B cell (primary cell): ENCODE results near the gene TEF. TPM values are rescaled to one million over a fixed set of nuclear protein-coding genes. Genes with fewer than 3 reads are reported as not detected.

Experiments
- ATAC-seq: fragments of 200-7000 bp; cut with Tn5 transposase; one replicate; pipeline ENCODE4 v1.10.0; 2021; ENCODE audit warnings: low read depth, mild to moderate bottlenecking, moderate number of reproducible peaks, moderate library complexity
- CTCF ChIA-PET: fragments of 350-600 bp; sonication (Branson Sonifier 250); formaldehyde crosslinking; loops from one replicate; lab custom pipeline; 2021; ENCODE audit warnings: antibody characterized with exemption, inconsistent platforms; lab: Charles Lee
- POLR2A ChIA-PET: fragments of 350-600 bp; sonication (Branson Sonifier 250); formaldehyde crosslinking; loops from one replicate; lab custom pipeline; 2021; ENCODE audit warnings: antibody characterized with exemption; lab: Charles Lee
- DNase-seq: peaks from one replicate; pipeline ENCODE4 v3.0.0; 2013
- H2AFZ ChIP-seq: 2 replicates; pipeline ENCODE4 v1.6.1; 2012; ENCODE audit warnings: mild to moderate bottlenecking, low read depth, low read length; ENCODE audit not compliant: insufficient read depth, poor library complexity, severe bottlenecking
- H3K27ac ChIP-seq, 2 donors: 1 replicate in 1 of 2; 2 replicates in 1 of 2; pipeline ENCODE4 v1.5.1; 2012 to 2013; ENCODE audit warnings: low read length in 2 of 2, mild to moderate bottlenecking in 2 of 2, moderate library complexity in 1 of 2
- H3K27me3 ChIP-seq, 4 experiments: fragments of 200-600 bp in 1 of 4; sonication (generic) in 1 of 4; replicated peaks in 1 of 4; 1 replicate in 2 of 4; 2 replicates in 2 of 4; pipeline versions ENCODE4 v1.6.1 to v1.7.0; 2013 to 2016; ENCODE audit warnings: low read length in 3 of 4, mild to moderate bottlenecking in 2 of 4, mixed read lengths in 1 of 4, moderate library complexity in 1 of 4; ENCODE audit not compliant: insufficient read depth in 4 of 4, control insufficient read depth in 3 of 4; ENCODE audit errors: control extremely low read depth in 1 of 4
- H3K36me3 ChIP-seq, 2 experiments: replicated peaks in 1 of 2; 1 replicate in 1 of 2; 2 replicates in 1 of 2; pipeline versions ENCODE4 v1.6.1 to v1.7.1; 2013; ENCODE audit warnings: low read length in 1 of 2; ENCODE audit not compliant: insufficient read depth in 2 of 2, control insufficient read depth in 1 of 2; ENCODE audit errors: control extremely low read depth in 1 of 2, extremely low read depth in 1 of 2
- H3K4me1 ChIP-seq, 2 donors: fragments of 200-600 bp in 1 of 2; sonication (generic) in 1 of 2; 1 replicate in 1 of 2; 2 replicates in 1 of 2; pipeline versions ENCODE4 v1.5.1 to v1.6.1; 2013 to 2017; ENCODE audit warnings: low read length in 2 of 2; ENCODE audit not compliant: control insufficient read depth in 2 of 2, insufficient read depth in 2 of 2
- H3K4me2 ChIP-seq: replicated peaks from 2 replicates; pipeline ENCODE3; 2012; ENCODE audit warnings: mild to moderate bottlenecking, low read depth, low read length; ENCODE audit not compliant: poor library complexity, severe bottlenecking
- H3K4me3 ChIP-seq, 5 experiments: fragments of 200-600 bp in 1 of 5; sonication (generic) in 1 of 5; 1 replicate in 3 of 5; 2 replicates in 2 of 5; pipeline versions ENCODE4 v1.5.1 to v1.7.0; 2011 to 2016; ENCODE audit warnings: low read length in 4 of 5, mild to moderate bottlenecking in 4 of 5, low read depth in 2 of 5, control low read depth in 1 of 5, moderate library complexity in 1 of 5; ENCODE audit not compliant: insufficient read depth in 1 of 5; ENCODE audit errors: control extremely low read depth in 1 of 5, extremely low read depth in 1 of 5
- H3K79me2 ChIP-seq: fragments of 200-600 bp; sonication (generic); one replicate; pipeline ENCODE4 v1.6.0; 2016; ENCODE audit warnings: low read length; ENCODE audit not compliant: control insufficient read depth, insufficient read depth
- H3K9ac ChIP-seq: fragments of 200-600 bp; sonication (generic); 2 replicates; pipeline ENCODE4 v1.6.1; 2017; ENCODE audit warnings: mild to moderate bottlenecking, low read length, moderate library complexity
- H3K9me3 ChIP-seq, 3 donors: one replicate each; pipeline versions ENCODE4 v1.6.1 to v1.7.1; 2013; ENCODE audit warnings: low read length in 2 of 3; ENCODE audit not compliant: control insufficient read depth in 2 of 3, insufficient read depth in 1 of 3; ENCODE audit errors: control extremely low read depth in 1 of 3
- H4K20me1 ChIP-seq: 2 replicates; pipeline ENCODE4 v1.6.0; 2012; ENCODE audit warnings: mild to moderate bottlenecking, low read length; ENCODE audit not compliant: insufficient read depth, control insufficient read depth, poor library complexity, severe bottlenecking
- H3K27ac Mint-ChIP-seq: one replicate; pipeline ENCODE4 v1.8.0; 2021; ENCODE audit warnings: mixed read lengths
- H3K27me3 Mint-ChIP-seq: one replicate; pipeline ENCODE4 v1.8.0; 2021; ENCODE audit warnings: mixed read lengths
- H3K4me1 Mint-ChIP-seq: one replicate; pipeline ENCODE4 v1.8.0; 2021; ENCODE audit warnings: mixed read lengths
- H3K4me3 Mint-ChIP-seq: one replicate; pipeline ENCODE4 v1.8.0; 2021; ENCODE audit warnings: mixed read lengths
- H3K9me3 Mint-ChIP-seq: one replicate; pipeline ENCODE4 v1.8.0; 2022; ENCODE audit warnings: mixed read lengths; ENCODE audit not compliant: insufficient read depth
- EZH2 ChIP-seq: IDR thresholded peaks from 2 replicates; pipeline ENCODE4 v1.6.1; 2012; ENCODE audit warnings: borderline replicate concordance, low read depth, mild to moderate bottlenecking, moderate library complexity, low read length; ENCODE audit not compliant: insufficient read depth, poor library complexity, severe bottlenecking
- WGBS: methylation state at CpG from one replicate; pipeline ENCODE4 v1.1.5; 2013; ENCODE audit warnings: missing lambda C conversion rate; ENCODE audit not compliant: insufficient coverage; 5-methylcytosine and 5-hydroxymethylcytosine counted together
- intact Hi-C: fragments of 100-400 bp; cut with micrococcal nuclease; formaldehyde crosslinking; loops from one replicate; pipeline ENCODE4 v1.10.0; 2022
- polyA plus RNA-seq: library from polyadenylated mRNA; depleted of rRNA; stranded (reverse); fragments of >200 nt; gene quantifications from 2 replicates; pipeline ENCODE4 v1.2.3, GENCODE V29; 2012
- total RNA-seq, 2 donors: library from RNA; stranded (reverse); fragments of 120-200 nt in 1 of 2; gene quantifications; 1 replicate in 1 of 2; 2 replicates in 1 of 2; pipeline versions ENCODE4 v1.2.3 to v1.2.4, GENCODE V29; 2013 to 2022
- TF ChIP-seq, protein P1 (sequence below): fragments of 200-600 bp; IDR thresholded peaks from one replicate; pipeline ENCODE4 v1.8.0; 2022; ENCODE audit warnings: antibody characterized with exemption, mild to moderate bottlenecking

Gene TEF
- total and polyA plus RNA-seq, 2 donors (not counting 1 experiment from before 2014, with no cell fraction given): 5.0 to 5.5 TPM

DNA sequence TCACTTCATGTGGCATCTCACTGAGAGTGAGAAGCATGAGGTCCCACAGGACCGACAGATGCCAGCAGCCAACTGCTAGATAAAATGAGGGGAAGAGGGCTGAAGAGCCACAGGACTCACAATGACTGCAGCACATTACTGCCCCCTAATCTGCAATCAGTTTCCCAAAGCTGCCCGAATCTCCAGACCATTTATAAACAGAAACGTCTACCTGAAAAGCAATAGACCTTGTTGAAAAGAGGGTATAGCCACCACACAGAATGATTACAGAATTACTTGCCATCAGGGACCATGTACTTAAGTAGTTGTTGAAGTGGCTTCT is 12.4 kb upstream of the TEF start:
- no peaks in the 10 kb centered on the region for H3K9me3 Mint-ChIP-seq
- no peak overlapping the region for H3K9ac ChIP-seq
- CTCF ChIA-PET: no interaction called here
- POLR2A ChIA-PET: no interaction called here
- no peaks in the 10 kb centered on the region for H3K4me1 Mint-ChIP-seq
- H3K4me3 Mint-ChIP-seq: no peak overlapping the region
- WGBS: no CpG with 5 or more reads among the region's 3 CpGs
- no peaks in the 10 kb centered on the region for H3K36me3 ChIP-seq
- H3K79me2 ChIP-seq: no peaks in the 10 kb centered on the region
- H3K9me3 ChIP-seq: no peaks in the 10 kb centered on the region
- ATAC-seq (no peak), DNase-seq (no peak)
- H3K27me3 ChIP-seq: peaks cover 0 to 11% (median 0%) of the 10 kb centered on the region in 4 experiments
- no peak overlapping the region for H3K4me2 ChIP-seq
- no peaks in the 10 kb centered on the region for H3K4me1 ChIP-seq
- intact Hi-C loops: no loop called here
- H3K27ac ChIP-seq: no peak overlapping the region
- H3K27ac Mint-ChIP-seq: no peak overlapping the region
- TF ChIP-seq, protein P1, sequence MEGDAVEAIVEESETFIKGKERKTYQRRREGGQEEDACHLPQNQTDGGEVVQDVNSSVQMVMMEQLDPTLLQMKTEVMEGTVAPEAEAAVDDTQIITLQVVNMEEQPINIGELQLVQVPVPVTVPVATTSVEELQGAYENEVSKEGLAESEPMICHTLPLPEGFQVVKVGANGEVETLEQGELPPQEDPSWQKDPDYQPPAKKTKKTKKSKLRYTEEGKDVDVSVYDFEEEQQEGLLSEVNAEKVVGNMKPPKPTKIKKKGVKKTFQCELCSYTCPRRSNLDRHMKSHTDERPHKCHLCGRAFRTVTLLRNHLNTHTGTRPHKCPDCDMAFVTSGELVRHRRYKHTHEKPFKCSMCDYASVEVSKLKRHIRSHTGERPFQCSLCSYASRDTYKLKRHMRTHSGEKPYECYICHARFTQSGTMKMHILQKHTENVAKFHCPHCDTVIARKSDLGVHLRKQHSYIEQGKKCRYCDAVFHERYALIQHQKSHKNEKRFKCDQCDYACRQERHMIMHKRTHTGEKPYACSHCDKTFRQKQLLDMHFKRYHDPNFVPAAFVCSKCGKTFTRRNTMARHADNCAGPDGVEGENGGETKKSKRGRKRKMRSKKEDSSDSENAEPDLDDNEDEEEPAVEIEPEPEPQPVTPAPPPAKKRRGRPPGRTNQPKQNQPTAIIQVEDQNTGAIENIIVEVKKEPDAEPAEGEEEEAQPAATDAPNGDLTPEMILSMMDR: no peak
- TF ChIP-seq EZH2: no peak
- no peaks in the 10 kb centered on the region for H4K20me1 ChIP-seq
- no peak overlapping the region for H3K4me3 ChIP-seq
- no peak overlapping the region for H2AFZ ChIP-seq
- H3K27me3 Mint-ChIP-seq: peaks cover 4% of the 10 kb centered on the region

DNA sequence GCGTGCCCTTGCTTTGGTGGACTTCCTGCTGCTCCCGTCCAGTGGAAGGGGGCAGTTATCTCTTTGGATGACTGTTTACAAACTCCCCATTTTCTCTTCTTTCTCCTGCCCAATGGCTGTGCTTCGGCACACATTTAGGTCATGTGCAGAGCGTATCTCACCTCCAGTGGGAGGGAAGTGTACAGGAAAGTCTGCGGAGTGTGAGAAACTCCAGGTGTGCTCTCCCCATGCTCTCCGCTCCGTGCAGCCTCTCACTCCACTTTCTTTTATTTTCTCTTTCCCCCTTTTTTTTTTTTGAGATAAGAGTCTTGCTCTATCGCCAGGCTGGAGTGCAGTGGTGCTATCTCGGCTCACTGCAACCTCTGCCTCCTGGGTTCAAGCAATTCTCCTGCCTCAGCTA is 11.9 kb upstream of the TEF start:
- H4K20me1 ChIP-seq: no peaks in the 10 kb centered on the region
- DNase-seq (no peak), ATAC-seq (no peak)
- Mint-ChIP-seq H3K4me3 (no peak overlapping the region), H3K9me3 (no peaks in the 10 kb centered on the region), H3K27me3 (peaks cover 4% of the 10 kb centered on the region), H3K27ac (no peak overlapping the region), H3K4me1 (no peaks in the 10 kb centered on the region)
- H3K9ac ChIP-seq: no peak overlapping the region
- no peaks in the 10 kb centered on the region for H3K79me2 ChIP-seq
- H2AFZ ChIP-seq: no peak overlapping the region
- intact Hi-C loops: no loop called here
- CTCF ChIA-PET: no interaction called here
- H3K27ac ChIP-seq: no peak overlapping the region
- peaks cover 0 to 11% (median 0%) of the 10 kb centered on the region in 4 experiments for H3K27me3 ChIP-seq
- 94% methylated on average over 4 of the region's 9 CpGs for WGBS
- H3K9me3 ChIP-seq: no peaks in the 10 kb centered on the region
- TF ChIP-seq, protein P1: no peak
- TF ChIP-seq EZH2: no peak
- H3K36me3 ChIP-seq: no peaks in the 10 kb centered on the region
- H3K4me3 ChIP-seq: no peak overlapping the region
- POLR2A ChIA-PET: no interaction called here
- no peaks in the 10 kb centered on the region for H3K4me1 ChIP-seq
- H3K4me2 ChIP-seq: no peak overlapping the region
